Measurements from ENCODE around the gene LOXHD1. TPM values are rescaled to one million over a fixed set of nuclear protein-coding genes. Genes with fewer than 3 reads are reported as not detected.

The LOXHD1 gene
- total and polyA plus RNA-seq, 2 of the 13 experiments (the other 11 are each of a cell fraction or from before 2014, with no cell fraction given), result not detected

- TF ChIP-seq NAIF1 (CRISPR knock-in tag; IDR thresholded peaks at IDR 0.05; ENCODE audit: borderline replicate concordance) (no peak), MIER2 (CRISPR knock-in tag; IDR thresholded peaks at IDR 0.05) (no peak), ZNF142 (CRISPR knock-in tag; IDR thresholded peaks at IDR 0.05) (no peak), ZBTB4 (CRISPR knock-in tag; IDR thresholded peaks at IDR 0.05; ENCODE audit: borderline replicate concordance) (no peak), NFATC3 (CRISPR knock-in tag; IDR thresholded peaks at IDR 0.05) (no peak), ZNF326 (CRISPR knock-in tag; IDR thresholded peaks at IDR 0.05; ENCODE audit: borderline replicate concordance) (no peak), PAWR (CRISPR knock-in tag; IDR thresholded peaks at IDR 0.05; ENCODE audit: borderline replicate concordance) (no peak)
- TF ChIP-seq, protein P1, sequence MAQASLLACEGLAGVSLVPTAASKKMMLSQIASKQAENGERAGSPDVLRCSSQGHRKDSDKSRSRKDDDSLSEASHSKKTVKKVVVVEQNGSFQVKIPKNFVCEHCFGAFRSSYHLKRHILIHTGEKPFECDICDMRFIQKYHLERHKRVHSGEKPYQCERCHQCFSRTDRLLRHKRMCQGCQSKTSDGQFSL (CRISPR knock-in tag; IDR thresholded peaks at IDR 0.05), result no peak
Measured at GRCh38 chr18:46696702-46697101, 39.7 kb upstream of the LOXHD1 start (continued).
